ENCODE measurements around the gene GPR161.
A peak's percentile ranks its signal among the peaks of the same experiment; 100 is the strongest.

Gene GPR161

DNA sequence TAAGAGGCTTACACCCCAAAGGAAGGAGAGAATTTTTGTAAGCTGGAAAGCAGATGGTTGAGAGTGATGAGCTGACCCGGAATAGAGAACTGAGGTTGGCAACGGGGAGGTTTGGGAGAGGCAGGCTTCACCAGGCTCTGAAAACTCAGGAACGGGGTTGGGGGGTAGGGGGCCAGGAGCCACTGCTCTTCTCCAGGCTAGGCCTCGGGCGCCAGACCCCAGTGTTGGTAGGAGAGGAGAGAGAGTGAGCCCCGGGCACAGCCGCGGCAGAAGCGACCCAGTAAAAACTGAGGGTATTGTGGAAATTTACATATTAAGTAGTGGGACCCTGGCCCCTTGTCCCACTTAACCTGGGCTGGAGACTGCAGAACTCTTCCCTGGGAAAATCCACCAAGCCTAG, 45.7 kb downstream of the GPR161 start:
- FAIRE-seq (no peak), DNase-seq (ENCODE audit: insufficient read length) (no peak)
- TF ChIP-seq POLR2AphosphoS5 (IDR thresholded peaks at IDR 0.05; ENCODE audit: low read depth, low read length), result no peak
- TF ChIP-seq POLR2A (IDR thresholded peaks at IDR 0.05; ENCODE audit: low read depth, low read length), result no peak
- TF ChIP-seq TAF1 (IDR thresholded peaks at IDR 0.05; ENCODE audit: borderline replicate concordance, low read depth, low read length), result no peak

GRCh38 chr1:168090395-168090794, 46.3 kb downstream of the GPR161 start:
- no peak for FAIRE-seq
- no peak for DNase-seq (ENCODE audit: insufficient read length)
- TF ChIP-seq TAF1 (IDR thresholded peaks at IDR 0.05; ENCODE audit: borderline replicate concordance, low read depth, low read length) (no peak), POLR2AphosphoS5 (IDR thresholded peaks at IDR 0.05; ENCODE audit: low read depth, low read length) (no peak), POLR2A (IDR thresholded peaks at IDR 0.05; ENCODE audit: low read depth, low read length) (no peak)

DNA sequence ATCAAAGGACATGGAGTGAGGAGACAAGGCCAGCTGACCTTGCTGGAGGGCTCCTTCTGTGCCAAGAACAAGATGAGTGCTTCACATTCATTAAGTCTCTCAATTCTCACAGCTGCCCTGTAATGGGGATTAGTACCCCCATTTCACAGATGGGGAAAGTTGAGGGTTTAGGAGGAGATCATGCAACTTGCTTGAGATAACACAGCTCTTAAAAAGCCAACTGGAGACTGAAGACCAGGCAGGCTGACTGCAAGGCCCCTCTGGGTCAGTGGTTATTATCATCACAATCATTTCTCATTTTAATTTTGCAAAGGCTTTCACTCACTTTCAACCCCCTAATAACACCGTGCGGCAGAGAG, 46.8 kb downstream of the GPR161 start:
- TF ChIP-seq POLR2AphosphoS5 (IDR thresholded peaks at IDR 0.05; ENCODE audit: low read depth, low read length) (no peak), POLR2A (IDR thresholded peaks at IDR 0.05; ENCODE audit: low read depth, low read length) (no peak), TAF1 (IDR thresholded peaks at IDR 0.05; ENCODE audit: borderline replicate concordance, low read depth, low read length) (no peak)
- FAIRE-seq (no peak), DNase-seq (ENCODE audit: insufficient read length) (no peak)

DNA sequence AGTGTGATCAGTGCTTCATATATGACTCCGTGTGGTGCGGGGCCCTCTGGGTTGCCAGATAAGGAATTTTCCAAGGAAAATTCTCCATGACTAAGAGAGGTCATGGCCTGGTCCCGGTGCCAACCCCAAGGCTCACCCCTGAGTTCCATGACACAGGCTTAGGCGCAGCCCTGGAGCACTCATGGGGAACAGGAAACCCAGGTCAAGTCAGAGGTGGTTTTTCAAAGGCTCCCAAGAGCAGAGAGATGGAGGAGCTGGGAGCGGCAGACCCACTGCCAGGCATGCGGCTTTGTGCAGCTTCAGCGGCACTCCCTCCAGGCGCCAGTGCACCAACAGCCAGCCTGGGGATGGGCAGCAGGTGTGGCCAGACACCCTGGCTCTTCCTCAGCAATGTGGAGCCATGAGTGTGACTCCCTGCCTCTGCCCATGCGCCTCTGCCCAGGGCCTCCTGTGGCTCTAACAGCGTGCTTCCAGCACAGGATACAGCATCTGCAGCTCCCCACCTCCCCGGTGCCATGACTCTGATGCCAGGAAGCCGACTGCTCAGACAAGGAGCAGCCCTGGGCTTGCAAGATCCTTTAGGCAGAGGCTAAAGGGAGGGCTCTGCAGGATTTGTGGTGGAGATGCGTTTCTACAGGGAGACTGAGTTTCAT, 47.3 kb downstream of the GPR161 start:
- TF ChIP-seq POLR2A (IDR thresholded peaks at IDR 0.05; ENCODE audit: low read depth, low read length) (no peak), TAF1 (IDR thresholded peaks at IDR 0.05; ENCODE audit: borderline replicate concordance, low read depth, low read length) (no peak), POLR2AphosphoS5 (IDR thresholded peaks at IDR 0.05; ENCODE audit: low read depth, low read length) (no peak)
- FAIRE-seq, result no peak
- no peak for DNase-seq (ENCODE audit: insufficient read length)

- FAIRE-seq (no peak), DNase-seq (ENCODE audit: insufficient read length) (no peak)
- TF ChIP-seq POLR2AphosphoS5 (IDR thresholded peaks at IDR 0.05; ENCODE audit: low read depth, low read length), result no peak
- no peak for TF ChIP-seq TAF1 (IDR thresholded peaks at IDR 0.05; ENCODE audit: borderline replicate concordance, low read depth, low read length)
- no peak for TF ChIP-seq POLR2A (IDR thresholded peaks at IDR 0.05; ENCODE audit: low read depth, low read length)
These were observed 48.0 kb downstream of the GPR161 start for GRCh38 chr1:168088511-168089325.

GRCh38 chr1:168087696-168088095, 49.0 kb downstream of the GPR161 start:
- no peak for DNase-seq (ENCODE audit: insufficient read length)
- TF ChIP-seq POLR2AphosphoS5 (IDR thresholded peaks at IDR 0.05; ENCODE audit: low read depth, low read length) (no peak), POLR2A (IDR thresholded peaks at IDR 0.05; ENCODE audit: low read depth, low read length) (no peak), TAF1 (IDR thresholded peaks at IDR 0.05; ENCODE audit: borderline replicate concordance, low read depth, low read length) (no peak)
- no peak for FAIRE-seq

GRCh38 chr1:168086438-168086837, 50.3 kb downstream of the GPR161 start:
- FAIRE-seq, result no peak
- TF ChIP-seq POLR2A (IDR thresholded peaks at IDR 0.05; ENCODE audit: low read depth, low read length) (no peak), TAF1 (IDR thresholded peaks at IDR 0.05; ENCODE audit: borderline replicate concordance, low read depth, low read length) (no peak), POLR2AphosphoS5 (IDR thresholded peaks at IDR 0.05; ENCODE audit: low read depth, low read length) (no peak)
- no peak for DNase-seq (ENCODE audit: insufficient read length)

GRCh38 chr1:168085401-168085872, 51.3 kb downstream of the GPR161 start:
- DNase-seq (ENCODE audit: insufficient read length) (no peak), FAIRE-seq (no peak)
- no peak for TF ChIP-seq POLR2A (IDR thresholded peaks at IDR 0.05; ENCODE audit: low read depth, low read length)
- TF ChIP-seq POLR2AphosphoS5 (IDR thresholded peaks at IDR 0.05; ENCODE audit: low read depth, low read length), result no peak
- TF ChIP-seq TAF1 (IDR thresholded peaks at IDR 0.05; ENCODE audit: borderline replicate concordance, low read depth, low read length), result no peak

DNA sequence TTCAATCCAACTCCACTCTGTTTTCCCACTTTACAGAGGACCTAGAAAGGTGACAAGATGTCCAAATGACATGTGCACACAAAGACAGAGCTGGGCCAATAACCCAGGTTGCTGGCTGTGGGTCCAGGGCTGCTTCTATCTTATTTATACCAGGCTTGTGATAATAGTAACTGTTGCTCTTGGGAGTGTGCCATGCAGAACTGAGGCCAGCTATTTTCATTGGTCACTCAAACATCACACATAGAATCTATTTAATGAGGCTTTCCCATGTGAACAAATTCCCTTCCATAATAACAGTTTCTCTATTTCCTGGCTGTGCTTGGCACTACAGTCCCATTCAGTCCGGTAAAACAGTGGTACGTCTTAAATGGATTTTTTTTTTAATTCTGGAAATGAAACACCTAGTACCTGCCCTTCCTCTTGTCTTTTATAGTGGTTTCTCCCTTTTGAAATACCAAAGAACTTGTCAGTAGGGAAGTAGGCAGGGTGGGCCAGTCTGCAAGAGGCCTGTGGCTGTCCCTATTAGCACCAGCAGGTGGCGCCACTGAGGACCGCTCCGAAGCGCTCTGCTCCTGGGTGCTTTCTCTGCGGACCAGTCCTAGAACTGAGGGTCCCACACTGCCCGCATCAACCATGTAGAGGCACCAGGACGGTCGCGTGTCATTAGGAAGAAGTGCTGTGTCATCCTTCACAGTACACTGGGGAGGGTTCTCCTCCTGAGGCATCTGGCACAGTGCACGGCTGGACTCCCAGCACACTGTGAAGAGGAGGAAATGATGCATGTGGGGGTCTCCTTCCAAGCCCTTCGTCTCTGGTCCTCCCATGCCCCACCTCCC, 52.1 kb downstream of the GPR161 start:
- TF ChIP-seq TAF1 (IDR thresholded peaks at IDR 0.05; ENCODE audit: borderline replicate concordance, low read depth, low read length), result no peak
- no peak for TF ChIP-seq POLR2AphosphoS5 (IDR thresholded peaks at IDR 0.05; ENCODE audit: low read depth, low read length)
- no peak for TF ChIP-seq POLR2A (IDR thresholded peaks at IDR 0.05; ENCODE audit: low read depth, low read length)
- DNase-seq (ENCODE audit: insufficient read length) (peak; percentile 49), FAIRE-seq (no peak)

GRCh38 chr1:168083456-168084325, 53.0 kb downstream of the GPR161 start:
- no peak for FAIRE-seq
- TF ChIP-seq POLR2A (IDR thresholded peaks at IDR 0.05; ENCODE audit: low read depth, low read length), result no peak
- TF ChIP-seq POLR2AphosphoS5 (IDR thresholded peaks at IDR 0.05; ENCODE audit: low read depth, low read length), result no peak
- no peak for TF ChIP-seq TAF1 (IDR thresholded peaks at IDR 0.05; ENCODE audit: borderline replicate concordance, low read depth, low read length)
- no peak for DNase-seq (ENCODE audit: insufficient read length)
